AG04450 (cell line): ENCODE measurements around the gene MTRF1. TPM values are rescaled to one million over a fixed set of nuclear protein-coding genes. Genes with fewer than 3 reads are reported as not detected.
"Not testable (repeated sequence)": the region's sequence is repeated elsewhere in the genome, so short reads cannot be mapped to it uniquely, and the experiment has no call there.

ENCODE experiments used
- CTCF ChIA-PET: fragments of 300-600, 350-600 bp; formaldehyde crosslinking; extraction: SDS; loops from one replicate; lab custom pipeline; 2022; ENCODE audit warnings: antibody characterized with exemption, inconsistent platforms; lab: Charles Lee
- POLR2A ChIA-PET: fragments of 350-600 bp; formaldehyde crosslinking; extraction: SDS; loops from one replicate; lab custom pipeline; 2021; ENCODE audit warnings: antibody characterized with exemption, inconsistent platforms; lab: Yijun Ruan, JAX
- DNase-seq: peaks from one replicate; pipeline ENCODE4 v3.0.0-alpha.2; 2011; ENCODE audit warnings: low read depth, low spot score
- H3K27ac ChIP-seq: one replicate; pipeline ENCODE4 v1.5.1; 2012; ENCODE audit warnings: low read depth, low read length, control low read depth
- H3K27me3 ChIP-seq: one replicate; pipeline ENCODE4 v1.6.0; 2012; ENCODE audit warnings: low read length; ENCODE audit not compliant: control insufficient read depth, insufficient read depth
- H3K4me3 ChIP-seq: 2 replicates; pipeline ENCODE4 v1.5.1; 2011; ENCODE audit warnings: mild to moderate bottlenecking, low read depth, low read length, control low read depth
- H3K9me3 ChIP-seq: 2 replicates; pipeline ENCODE4 v1.5.1; 2012; ENCODE audit warnings: low read length; ENCODE audit not compliant: control insufficient read depth, insufficient read depth
- polyA plus RNA-seq: library from polyadenylated mRNA; depleted of rRNA; stranded (reverse); fragments of >200 nt; gene quantifications from 2 replicates; pipeline ENCODE4 v1.2.3, GENCODE V29; 2011; rRNA removed
- TF ChIP-seq, protein P1 (sequence below): IDR thresholded peaks from 2 replicates; pipeline ENCODE4 v1.5.1; 2011; ENCODE audit warnings: low read depth, low read length, control low read depth, inconsistent platforms

The MTRF1 gene
- polyA plus RNA-seq, 1 experiment, result 14.6 TPM

DNA sequence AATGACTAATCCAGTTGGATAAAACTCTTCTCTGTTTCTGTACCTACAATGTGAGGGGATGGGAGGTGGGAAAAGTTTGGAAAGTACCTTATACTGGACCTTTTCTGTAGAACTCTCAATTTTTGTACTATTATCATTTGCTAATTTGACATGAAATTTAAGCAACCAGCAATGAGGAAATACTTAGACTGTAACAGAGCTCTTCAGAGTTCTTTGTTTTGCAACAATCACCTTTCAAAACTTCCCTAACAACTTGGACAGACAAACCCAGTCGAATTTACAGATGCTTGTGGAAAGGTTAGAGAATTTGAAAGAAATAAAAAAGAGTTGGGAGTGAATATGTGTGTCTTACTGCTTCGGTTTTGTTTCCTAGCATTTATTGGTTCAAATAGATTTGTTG lies 85.8 kb downstream of the MTRF1 start:
- TF ChIP-seq, protein P1, sequence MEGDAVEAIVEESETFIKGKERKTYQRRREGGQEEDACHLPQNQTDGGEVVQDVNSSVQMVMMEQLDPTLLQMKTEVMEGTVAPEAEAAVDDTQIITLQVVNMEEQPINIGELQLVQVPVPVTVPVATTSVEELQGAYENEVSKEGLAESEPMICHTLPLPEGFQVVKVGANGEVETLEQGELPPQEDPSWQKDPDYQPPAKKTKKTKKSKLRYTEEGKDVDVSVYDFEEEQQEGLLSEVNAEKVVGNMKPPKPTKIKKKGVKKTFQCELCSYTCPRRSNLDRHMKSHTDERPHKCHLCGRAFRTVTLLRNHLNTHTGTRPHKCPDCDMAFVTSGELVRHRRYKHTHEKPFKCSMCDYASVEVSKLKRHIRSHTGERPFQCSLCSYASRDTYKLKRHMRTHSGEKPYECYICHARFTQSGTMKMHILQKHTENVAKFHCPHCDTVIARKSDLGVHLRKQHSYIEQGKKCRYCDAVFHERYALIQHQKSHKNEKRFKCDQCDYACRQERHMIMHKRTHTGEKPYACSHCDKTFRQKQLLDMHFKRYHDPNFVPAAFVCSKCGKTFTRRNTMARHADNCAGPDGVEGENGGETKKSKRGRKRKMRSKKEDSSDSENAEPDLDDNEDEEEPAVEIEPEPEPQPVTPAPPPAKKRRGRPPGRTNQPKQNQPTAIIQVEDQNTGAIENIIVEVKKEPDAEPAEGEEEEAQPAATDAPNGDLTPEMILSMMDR, result no peak
- DNase-seq, result no peak
- Histone ChIP-seq H3K27ac (no peak overlapping the region), H3K27me3 (no peaks in the 10 kb centered on the region), H3K9me3 (peaks cover 6% of the 10 kb centered on the region; the same call in 1 of the 2 replicates), H3K4me3 (no peak overlapping the region)
- POLR2A ChIA-PET, result no interaction called here
- CTCF ChIA-PET, result no interaction called here

DNA sequence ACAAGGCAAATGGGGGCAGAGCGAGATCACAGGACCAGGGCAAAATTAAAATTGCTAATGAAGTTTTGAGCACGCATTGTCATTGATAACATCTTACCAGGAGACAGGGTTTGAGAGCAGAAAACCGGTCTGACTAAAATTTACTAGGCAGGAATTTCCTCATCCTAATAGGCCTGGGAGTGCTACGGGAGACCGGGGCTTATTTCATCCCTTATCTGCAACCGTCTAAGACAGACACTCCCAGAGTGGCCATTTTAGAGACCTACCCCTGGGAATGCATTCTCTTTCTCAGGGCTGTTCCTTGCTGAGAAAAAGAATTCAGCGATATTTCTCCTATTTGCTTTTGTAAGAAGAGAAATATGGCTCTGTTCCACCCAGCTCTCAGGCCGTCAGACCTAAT lies 87.8 kb downstream of the MTRF1 start:
- H3K27me3 ChIP-seq, H3K27ac ChIP-seq, CTCF ChIA-PET, DNase-seq, H3K4me3 ChIP-seq, H3K9me3 ChIP-seq, POLR2A ChIA-PET: not testable (repeated sequence)

Other genes starting within 250 kb of the MTRF1 start
- 37.8 and 46.8 TPM in 2 replicates for gene ELF1, start 244.3 kb downstream of the MTRF1 start, polyA plus RNA-seq
- gene WBP4, start 202.1 kb downstream of the MTRF1 start, polyA plus RNA-seq, result 11.9 and 18.3 TPM in 2 replicates
- 7.2 and 8.3 TPM in 2 replicates for gene KBTBD6, start 130.8 kb downstream of the MTRF1 start, polyA plus RNA-seq
- gene KBTBD7, start 69.0 kb downstream of the MTRF1 start, polyA plus RNA-seq, result 5.6 and 6.9 TPM in 2 replicates
- gene NAA16, start 47.7 kb upstream of the MTRF1 start, polyA plus RNA-seq, result 11.9 and 14.9 TPM in 2 replicates
- 141 TPM in 2 replicates for gene RGCC, start 194.0 kb upstream of the MTRF1 start, polyA plus RNA-seq